ENCODE measurements around the gene RNLS. TPM values are rescaled to one million over a fixed set of nuclear protein-coding genes. Genes with fewer than 3 reads are reported as not detected.

The RNLS gene
- total RNA-seq, 1 experiment from 2014 or later, result not detected

- Histone ChIP-seq H3K9me2 (ENCODE audit: insufficient read depth) (no peaks in the 10 kb centered on the region), H3K79me2 (ENCODE audit: insufficient read depth, low read length) (no peaks in the 10 kb centered on the region), H3K4me3 (replicated peaks in 1 of 2; ENCODE audit: low read depth in 1 of 2, low read length in 2 of 2) (no peak overlapping the region), H4K20me1 (ENCODE audit: insufficient read depth) (no peaks in the 10 kb centered on the region), H3K4me2 (ENCODE audit: low read length) (no peak overlapping the region), H3K9ac (ENCODE audit: low read length) (no peak overlapping the region), H3K4me1 (ENCODE audit: control insufficient read depth in 1 of 2, insufficient read depth in 2 of 2, low read length in 2 of 2) (peaks cover 0 to 6% of the 10 kb centered on the region in 2 experiments; a peak in 1 of 4 replicates), H3K36me3 (ENCODE audit: control insufficient read depth in 1 of 2, insufficient read depth in 2 of 2, low read length in 2 of 2) (no peaks in the 10 kb centered on the region), H2AFZ (ENCODE audit: low read depth, low read length, poor library complexity, severe bottlenecking) (no peak overlapping the region), H3K9me3 (ENCODE audit: control insufficient read depth in 1 of 2, insufficient read depth in 1 of 2, low read depth in 1 of 2, low read length in 2 of 2) (no peaks in the 10 kb centered on the region), H3K27ac (ENCODE audit: low read depth, low read length) (no peak overlapping the region), H3K27me3 (ENCODE audit: insufficient read depth, low read length) (no peaks in the 10 kb centered on the region)
- TF ChIP-seq SIN3A (IDR thresholded peaks at IDR 0.05; ENCODE audit: low read depth), result no peak
- POLR2A ChIA-PET, result no interaction called here
- intact Hi-C loops (cut with micrococcal nuclease), result no loop called here
- no TSS peak for BruUV-seq (replicated peaks)
- no peak for ATAC-seq
- RAD21 ChIA-PET (ENCODE audit: low non-redundant PET in 1 of 2, low total read pairs in 2 of 2, uncharacterized antibody in 2 of 2, unreplicated experiment in 2 of 2), result no interaction called here
- CTCF ChIA-PET, result no interaction called here
- DNase-seq (ENCODE audit: low read depth, low spot score), result no peak
These were observed 352.9 kb downstream of the RNLS start for GRCh38 chr10:88230251-88230650.

GRCh38 chr10:88228130-88228529, 355.0 kb downstream of the RNLS start:
- ATAC-seq, result no peak
- RAD21 ChIA-PET (ENCODE audit: low non-redundant PET in 1 of 2, low total read pairs in 2 of 2, uncharacterized antibody in 2 of 2, unreplicated experiment in 2 of 2), result no interaction called here
- Histone ChIP-seq H2AFZ (ENCODE audit: low read depth, low read length, poor library complexity, severe bottlenecking) (no peak overlapping the region), H3K27me3 (ENCODE audit: insufficient read depth, low read length) (no peaks in the 10 kb centered on the region), H3K4me2 (ENCODE audit: low read length) (no peak overlapping the region), H3K36me3 (ENCODE audit: control insufficient read depth in 1 of 2, insufficient read depth in 2 of 2, low read length in 2 of 2) (no peaks in the 10 kb centered on the region), H3K9ac (ENCODE audit: low read length) (no peak overlapping the region), H3K4me1 (ENCODE audit: control insufficient read depth in 1 of 2, insufficient read depth in 2 of 2, low read length in 2 of 2) (peaks cover 0 to 6% of the 10 kb centered on the region in 2 experiments; a peak in 1 of 4 replicates), H3K9me2 (ENCODE audit: insufficient read depth) (no peaks in the 10 kb centered on the region), H4K20me1 (ENCODE audit: insufficient read depth) (no peaks in the 10 kb centered on the region), H3K79me2 (ENCODE audit: insufficient read depth, low read length) (no peaks in the 10 kb centered on the region), H3K9me3 (ENCODE audit: control insufficient read depth in 1 of 2, insufficient read depth in 1 of 2, low read depth in 1 of 2, low read length in 2 of 2) (no peaks in the 10 kb centered on the region), H3K27ac (ENCODE audit: low read depth, low read length) (no peak overlapping the region), H3K4me3 (replicated peaks in 1 of 2; ENCODE audit: low read depth in 1 of 2, low read length in 2 of 2) (no peak overlapping the region)
- DNase-seq (ENCODE audit: low read depth, low spot score), result no peak
- POLR2A ChIA-PET, result no interaction called here
- BruUV-seq (replicated peaks), result no TSS peak
- CTCF ChIA-PET, result no interaction called here
- TF ChIP-seq SIN3A (IDR thresholded peaks at IDR 0.05; ENCODE audit: low read depth), result no peak
- TF ChIP-seq YY1 (IDR thresholded peaks at IDR 0.05; ENCODE audit: extremely low read depth, insufficient replicate concordance, low read depth, low read length), result no peak
- no peak for TF ChIP-seq POLR2A (IDR thresholded peaks at IDR 0.05; ENCODE audit: borderline replicate concordance, extremely low read depth, insufficient read depth, insufficient read length)
- no peak for TF ChIP-seq EZH2phosphoT487 (IDR thresholded peaks at IDR 0.05; ENCODE audit: borderline replicate concordance)
- TF ChIP-seq JUND (IDR thresholded peaks at IDR 0.05), result no peak
- no peak for TF ChIP-seq CTCF (IDR thresholded peaks at IDR 0.05 in 2 of 3, conservative IDR thresholded peaks at IDR 0.05 in 1 of 3; ENCODE audit: borderline replicate concordance in 1 of 3, insufficient read depth in 1 of 3, low read depth in 2 of 3, low read length in 2 of 3)
- TF ChIP-seq TCF7L2 (IDR thresholded peaks at IDR 0.05; ENCODE audit: borderline replicate concordance, extremely low read depth, insufficient read depth, insufficient read length), result no peak
- no peak for TF ChIP-seq CEBPB (IDR thresholded peaks at IDR 0.05; ENCODE audit: low read depth)
- TF ChIP-seq ZFX (IDR thresholded peaks at IDR 0.05), result no peak
- no peak for TF ChIP-seq MAX (IDR thresholded peaks at IDR 0.05)
- TF ChIP-seq, protein P1, sequence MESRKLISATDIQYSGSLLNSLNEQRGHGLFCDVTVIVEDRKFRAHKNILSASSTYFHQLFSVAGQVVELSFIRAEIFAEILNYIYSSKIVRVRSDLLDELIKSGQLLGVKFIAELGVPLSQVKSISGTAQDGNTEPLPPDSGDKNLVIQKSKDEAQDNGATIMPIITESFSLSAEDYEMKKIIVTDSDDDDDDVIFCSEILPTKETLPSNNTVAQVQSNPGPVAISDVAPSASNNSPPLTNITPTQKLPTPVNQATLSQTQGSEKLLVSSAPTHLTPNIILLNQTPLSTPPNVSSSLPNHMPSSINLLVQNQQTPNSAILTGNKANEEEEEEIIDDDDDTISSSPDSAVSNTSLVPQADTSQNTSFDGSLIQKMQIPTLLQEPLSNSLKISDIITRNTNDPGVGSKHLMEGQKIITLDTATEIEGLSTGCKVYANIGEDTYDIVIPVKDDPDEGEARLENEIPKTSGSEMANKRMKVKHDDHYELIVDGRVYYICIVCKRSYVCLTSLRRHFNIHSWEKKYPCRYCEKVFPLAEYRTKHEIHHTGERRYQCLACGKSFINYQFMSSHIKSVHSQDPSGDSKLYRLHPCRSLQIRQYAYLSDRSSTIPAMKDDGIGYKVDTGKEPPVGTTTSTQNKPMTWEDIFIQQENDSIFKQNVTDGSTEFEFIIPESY (IDR thresholded peaks at IDR 0.05; ENCODE audit: extremely low read depth, insufficient replicate concordance, low read length), result no peak
- no peak for TF ChIP-seq ATF3 (IDR thresholded peaks at IDR 0.05)
- intact Hi-C loops (cut with micrococcal nuclease), result no loop called here

All from HCT116 (cell line).